ENCODE results near the gene FCRL2.
"Not testable (repeated sequence)": the region's sequence is repeated elsewhere in the genome, so short reads cannot be mapped to it uniquely, and the experiment has no call there.

The FCRL2 gene

GRCh38 chr1:157748262-157748817 lies 28.6 kb downstream of the FCRL2 start:
- DNase-seq, result no peak

- no peak for DNase-seq
Measured at GRCh38 chr1:157739229-157739901, 37.6 kb downstream of the FCRL2 start.

- not testable (repeated sequence) for DNase-seq
Measured at GRCh38 chr1:157735991-157736390, 40.9 kb downstream of the FCRL2 start.

GRCh38 chr1:157734321-157734720 lies 42.6 kb downstream of the FCRL2 start:
- no peak for DNase-seq

GRCh38 chr1:157732755-157733154 lies 44.2 kb downstream of the FCRL2 start:
- DNase-seq, result peak; percentile 7

GRCh38 chr1:157725221-157725577 lies 51.7 kb downstream of the FCRL2 start:
- no peak for DNase-seq

GRCh38 chr1:157724537-157725220 lies 52.3 kb downstream of the FCRL2 start:
- no peak for DNase-seq

GRCh38 chr1:157723157-157723556 lies 53.8 kb downstream of the FCRL2 start:
- no peak for DNase-seq

GRCh38 chr1:157721985-157722384 lies 54.9 kb downstream of the FCRL2 start:
- no peak for DNase-seq

- no peak for DNase-seq
Measured at GRCh38 chr1:157715736-157716135, 61.2 kb downstream of the FCRL2 start.

GRCh38 chr1:157711802-157712201 lies 65.1 kb downstream of the FCRL2 start:
- no peak for DNase-seq

- no peak for DNase-seq
Measured at GRCh38 chr1:157704878-157705277, 72.1 kb downstream of the FCRL2 start.

- DNase-seq, result no peak
Measured at GRCh38 chr1:157703981-157704380, 73.0 kb downstream of the FCRL2 start.

- no peak for DNase-seq
Measured at GRCh38 chr1:157702308-157702825, 74.6 kb downstream of the FCRL2 start.

GRCh38 chr1:157700732-157701131 lies 76.2 kb downstream of the FCRL2 start, which contains the start of gene FCRL3:
Gene FCRL3, minus strand, starts transcription at chr1:157700769. Its CDS starts 280 bp downstream, at chr1:157700489.
- no peak for DNase-seq

GRCh38 chr1:157700305-157700704 lies 76.6 kb downstream of the FCRL2 start:
- DNase-seq, result no peak

GRCh38 chr1:157697781-157698569 lies 79.0 kb downstream of the FCRL2 start:
- no peak for DNase-seq

- no peak for DNase-seq
Measured at GRCh38 chr1:157696966-157697628, 79.8 kb downstream of the FCRL2 start.
